ENCODE data around the gene POGZ. TPM values are rescaled to one million over a fixed set of nuclear protein-coding genes. Genes with fewer than 3 reads are reported as not detected.

POGZ gene
- total and polyA plus RNA-seq, 2 of the 4 experiments (the other 2 are of a cell fraction), result 20.8 to 33.5 TPM

DNA sequence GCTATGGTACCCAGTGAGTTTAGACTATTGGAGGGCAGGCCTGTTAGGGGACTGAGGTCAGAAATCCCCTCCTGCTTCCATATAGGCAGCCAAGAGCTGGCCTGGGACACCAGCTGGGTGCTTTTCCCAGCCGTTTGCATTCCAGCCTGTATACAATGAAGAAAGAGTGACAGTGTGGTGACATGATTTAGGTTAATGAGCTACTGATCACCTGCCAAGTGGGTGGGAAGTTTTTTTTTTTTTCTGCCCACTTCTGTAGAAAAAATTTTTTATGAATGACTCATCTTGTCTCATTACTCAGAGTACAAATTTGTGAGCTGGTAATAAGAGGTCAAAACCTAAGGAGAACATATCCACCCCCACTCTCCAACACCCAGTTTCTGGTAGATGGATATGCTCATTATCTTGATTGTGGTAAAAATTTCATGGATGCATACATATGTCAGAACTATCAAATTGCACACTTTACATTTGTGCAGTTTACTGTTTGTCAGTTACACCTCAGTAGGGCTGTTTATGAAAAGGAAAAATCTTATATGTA lies 35.5 kb upstream of the POGZ start:
- Histone ChIP-seq H3K14ac (replicated peaks; ENCODE audit: low read depth, low read length) (no peak overlapping the region), H2BK20ac (ENCODE audit: low read depth, low read length) (no peak overlapping the region), H3K36me3 (ENCODE audit: control insufficient read depth, insufficient read depth, low read length) (no peaks in the 10 kb centered on the region), H3K9me3 (ENCODE audit: control insufficient read depth, insufficient read depth, low read length) (no peaks in the 10 kb centered on the region), H3K18ac (ENCODE audit: low read depth, low read length) (no peak overlapping the region), H2BK5ac (ENCODE audit: low read depth, low read length, poor library complexity, severe bottlenecking) (no peak overlapping the region), H2BK15ac (ENCODE audit: low read depth, low read length) (no peak overlapping the region), H3K27ac (ENCODE audit: insufficient read depth, low read length) (no peak overlapping the region), H3K4ac (ENCODE audit: low read depth, low read length) (0 out of 2 replicates have a peak overlapping the region, but pooled peaks have one; percentile 7), H4K5ac (ENCODE audit: low read depth, low read length) (no peak overlapping the region), H4K8ac (ENCODE audit: low read depth in 2 of 2, low read length in 2 of 2) (no peak overlapping the region), H3K56ac (ENCODE audit: extremely low read depth, insufficient read depth, low read length) (no peak overlapping the region), H2BK120ac (ENCODE audit: low read depth, low read length) (no peak overlapping the region), H2AFZ (replicated peaks; ENCODE audit: low read length, poor library complexity) (peak overlapping the region; percentile 61), H3K4me3 (ENCODE audit: insufficient read depth, low read depth, low read length) (no peak overlapping the region), H3K79me1 (ENCODE audit: low read depth in 1 of 2, low read length in 2 of 2) (no peaks in the 10 kb centered on the region), H3K9ac (ENCODE audit: low read depth, low read length) (no peak overlapping the region), H3K27me3 (ENCODE audit: control insufficient read depth, insufficient read depth, low read length) (peaks cover 7% of the 10 kb centered on the region), H2AK5ac (ENCODE audit: low read depth, low read length) (no peak overlapping the region), H4K91ac (ENCODE audit: insufficient read depth, low read depth, low read length) (no peak overlapping the region), H3K4me2 (ENCODE audit: low read depth, low read length) (no peak overlapping the region; the same call in 1 of the 2 replicates), H2AK9ac (replicated peaks; ENCODE audit: low read depth, low read length, poor library complexity) (no peak overlapping the region), H4K20me1 (ENCODE audit: insufficient read depth, low read length) (no peaks in the 10 kb centered on the region), H3K4me1 (ENCODE audit: control insufficient read depth, insufficient read depth, low read length) (peaks cover 3% of the 10 kb centered on the region), H3K9me1 (ENCODE audit: insufficient read depth, low read length) (peaks cover 3% of the 10 kb centered on the region; the same call in 1 of the 2 replicates), H3K23ac (ENCODE audit: low read depth, low read length) (no peak overlapping the region)
- dilution Hi-C loops (cut with HindIII; ENCODE audit: low sequenced_read_pairs, unreplicated experiment), result no loop called here
- in situ Hi-C loops (cut with MboI; ENCODE audit: low sequenced_read_pairs), result no loop called here
- ChIA-PET POLR2A (ENCODE audit: unreplicated experiment) (no interaction called here), CTCF (interaction anchor here (0.8 kb wide), 1 partner anchor 9 kb away, joined by 3 read pairs; no protein-coding TSS in a partner anchor)
- TF ChIP-seq, protein P1, sequence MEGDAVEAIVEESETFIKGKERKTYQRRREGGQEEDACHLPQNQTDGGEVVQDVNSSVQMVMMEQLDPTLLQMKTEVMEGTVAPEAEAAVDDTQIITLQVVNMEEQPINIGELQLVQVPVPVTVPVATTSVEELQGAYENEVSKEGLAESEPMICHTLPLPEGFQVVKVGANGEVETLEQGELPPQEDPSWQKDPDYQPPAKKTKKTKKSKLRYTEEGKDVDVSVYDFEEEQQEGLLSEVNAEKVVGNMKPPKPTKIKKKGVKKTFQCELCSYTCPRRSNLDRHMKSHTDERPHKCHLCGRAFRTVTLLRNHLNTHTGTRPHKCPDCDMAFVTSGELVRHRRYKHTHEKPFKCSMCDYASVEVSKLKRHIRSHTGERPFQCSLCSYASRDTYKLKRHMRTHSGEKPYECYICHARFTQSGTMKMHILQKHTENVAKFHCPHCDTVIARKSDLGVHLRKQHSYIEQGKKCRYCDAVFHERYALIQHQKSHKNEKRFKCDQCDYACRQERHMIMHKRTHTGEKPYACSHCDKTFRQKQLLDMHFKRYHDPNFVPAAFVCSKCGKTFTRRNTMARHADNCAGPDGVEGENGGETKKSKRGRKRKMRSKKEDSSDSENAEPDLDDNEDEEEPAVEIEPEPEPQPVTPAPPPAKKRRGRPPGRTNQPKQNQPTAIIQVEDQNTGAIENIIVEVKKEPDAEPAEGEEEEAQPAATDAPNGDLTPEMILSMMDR (conservative IDR thresholded peaks at IDR 0.05; ENCODE audit: low read depth, low read length), result no peak
- TF ChIP-seq BHLHE40 (IDR thresholded peaks at IDR 0.05; ENCODE audit: low read depth, low read length) (0 out of 2 replicates have a peak, but pooled peaks have one; percentile 43), SMC3 (IDR thresholded peaks at IDR 0.05; ENCODE audit: low read depth, low read length) (no peak), MAZ (IDR thresholded peaks at IDR 0.05; ENCODE audit: borderline replicate concordance, low read depth, low read length) (no peak), FOS (IDR thresholded peaks at IDR 0.05; ENCODE audit: low read depth, low read length) (peak; percentile 53; the same call in 1 of the 2 replicates), POLR2A (IDR thresholded peaks at IDR 0.05; ENCODE audit: low read depth, low read length) (no peak)
- TF ChIP-seq, protein P2, sequence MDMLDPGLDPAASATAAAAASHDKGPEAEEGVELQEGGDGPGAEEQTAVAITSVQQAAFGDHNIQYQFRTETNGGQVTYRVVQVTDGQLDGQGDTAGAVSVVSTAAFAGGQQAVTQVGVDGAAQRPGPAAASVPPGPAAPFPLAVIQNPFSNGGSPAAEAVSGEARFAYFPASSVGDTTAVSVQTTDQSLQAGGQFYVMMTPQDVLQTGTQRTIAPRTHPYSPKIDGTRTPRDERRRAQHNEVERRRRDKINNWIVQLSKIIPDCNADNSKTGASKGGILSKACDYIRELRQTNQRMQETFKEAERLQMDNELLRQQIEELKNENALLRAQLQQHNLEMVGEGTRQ (IDR thresholded peaks at IDR 0.05; ENCODE audit: low read depth, low read length), result no peak
- peak; percentile 79 for ATAC-seq (ENCODE audit: low read depth)
- intact Hi-C loops (cut with micrococcal nuclease), result no loop called here
- DNase-seq, result peak; percentile 56
- no CpG with 5 or more reads among the region's 1 CpG for WGBS, 2 experiments (ENCODE audit: extremely low coverage in 2 of 2, insufficient read length in 1 of 2)
- no TSS peak for BruUV-seq (replicated peaks)

Measured in IMR-90 (cell line).